HEK293 (cell line): ENCODE measurements around the gene TBK1.

Source experiments
- CTCF ChIA-PET: fragments of 350-600 bp; formaldehyde crosslinking; extraction: SDS; loops from one replicate; lab custom pipeline; 2021; ENCODE audit warnings: antibody characterized with exemption; lab: Yijun Ruan, JAX
- POLR2A ChIA-PET: fragments of 300-600 bp; formaldehyde crosslinking; extraction: SDS; loops from one replicate; lab custom pipeline; 2020; ENCODE audit warnings: antibody characterized with exemption, inconsistent platforms; lab: Yijun Ruan, JAX
- H3K27ac ChIP-seq: fragments of 200-500 bp; sonication (Bioruptor generic); 2 replicates; pipeline ENCODE4 v1.5.1; 2014; ENCODE audit warnings: low read depth, low read length, control low read depth, inconsistent platforms; ENCODE audit errors: extremely low read depth
- H3K36me3 ChIP-seq, 2 experiments: fragments of 200-500 bp in 1 of 2; sonication (Bioruptor generic) in 1 of 2; 1 replicate in 1 of 2; 2 replicates in 1 of 2; pipeline ENCODE4 v1.5.1; 2014 to 2017; ENCODE audit warnings: inconsistent platforms in 2 of 2, low read length in 2 of 2; ENCODE audit not compliant: control insufficient read depth in 2 of 2, insufficient read depth in 1 of 2
- H3K4me1 ChIP-seq: fragments of 200-500 bp; sonication (Bioruptor generic); 2 replicates; pipeline ENCODE4 v1.5.1; 2014; ENCODE audit warnings: mild to moderate bottlenecking, low read length, inconsistent platforms; ENCODE audit not compliant: control insufficient read depth, insufficient read depth
- H3K4me3 ChIP-seq: 2 replicates; pipeline ENCODE4 v1.5.1; 2011; ENCODE audit warnings: low read depth, mild to moderate bottlenecking, control low read depth, low read length, moderate library complexity
- H3K9me3 ChIP-seq: fragments of 200-500 bp; sonication (Bioruptor generic); 2 replicates; pipeline ENCODE4 v1.5.1; 2014; ENCODE audit warnings: low read depth, low read length, inconsistent platforms; ENCODE audit not compliant: control insufficient read depth, insufficient read depth
- GLI4 ChIP-seq: fragments of 450-650 bp; formaldehyde crosslinking; IDR thresholded peaks from 2 replicates; pipeline ENCODE4 v1.5.1; 2016; ENCODE audit warnings: missing biosample characterization, missing genetic modification characterization
- HOXA7 ChIP-seq: sonication (generic); formaldehyde crosslinking; IDR thresholded peaks from 2 replicates; pipeline ENCODE4 v1.8.1; 2022; ENCODE audit warnings: missing genetic modification reagents, borderline replicate concordance
- OVOL3 ChIP-seq: fragments of 450-650 bp; formaldehyde crosslinking; IDR thresholded peaks from 2 replicates; pipeline ENCODE4 v1.5.1; 2016; ENCODE audit warnings: missing biosample characterization, missing genetic modification characterization
- TRIM28 ChIP-seq: IDR thresholded peaks from 2 replicates; pipeline ENCODE4 v1.6.1; 2011; ENCODE audit warnings: low read length, control low read depth, borderline replicate concordance
- ZBTB21 ChIP-seq: fragments of 450-650 bp; formaldehyde crosslinking; IDR thresholded peaks from 2 replicates; pipeline ENCODE4 v1.5.1; 2017; ENCODE audit warnings: missing biosample characterization, missing genetic modification characterization
- ZBTB48 ChIP-seq: fragments of 450-650 bp; formaldehyde crosslinking; IDR thresholded peaks from 2 replicates; pipeline ENCODE4 v1.5.1; 2016; ENCODE audit warnings: missing biosample characterization, missing genetic modification characterization
- ZFP37 ChIP-seq: fragments of 450-650 bp; formaldehyde crosslinking; IDR thresholded peaks from 2 replicates; pipeline ENCODE4 v1.5.1; 2016; ENCODE audit warnings: missing biosample characterization, missing genetic modification characterization
- ZNF140 ChIP-seq: fragments of 450-650 bp; formaldehyde crosslinking; IDR thresholded peaks from 2 replicates; pipeline ENCODE4 v1.5.1; 2016; ENCODE audit warnings: missing biosample characterization, missing genetic modification characterization
- ZNF2 ChIP-seq: fragments of 450-650 bp; formaldehyde crosslinking; IDR thresholded peaks from 2 replicates; pipeline ENCODE4 v1.5.1; 2016; ENCODE audit warnings: missing biosample characterization, missing genetic modification characterization
- ZNF324 ChIP-seq: fragments of 450-650 bp; formaldehyde crosslinking; IDR thresholded peaks from 2 replicates; pipeline ENCODE4 v1.5.1; 2016; ENCODE audit warnings: missing biosample characterization, missing genetic modification characterization
- ZNF366 ChIP-seq: fragments of 450-650 bp; formaldehyde crosslinking; conservative IDR thresholded peaks from 2 replicates; pipeline ENCODE4 v1.5.1; 2016; ENCODE audit warnings: missing biosample characterization, missing genetic modification characterization
- ZNF391 ChIP-seq: fragments of 450-650 bp; formaldehyde crosslinking; IDR thresholded peaks from 2 replicates; pipeline ENCODE4 v1.5.1; 2016; ENCODE audit warnings: low read depth, missing biosample characterization, missing genetic modification characterization, borderline replicate concordance
- ZNF501 ChIP-seq: fragments of 450-650 bp; formaldehyde crosslinking; IDR thresholded peaks from 2 replicates; pipeline ENCODE4 v1.5.1; 2016; ENCODE audit warnings: missing biosample characterization, missing genetic modification characterization
- ZNF521 ChIP-seq: fragments of 450-650 bp; formaldehyde crosslinking; IDR thresholded peaks from 2 replicates; pipeline ENCODE4 v1.5.1; 2017; ENCODE audit warnings: missing biosample characterization, mild to moderate bottlenecking, missing genetic modification characterization
- ZNF558 ChIP-seq: fragments of 450-650 bp; formaldehyde crosslinking; IDR thresholded peaks from 2 replicates; pipeline ENCODE4 v1.5.1; 2016; ENCODE audit warnings: missing biosample characterization, missing genetic modification characterization
- ZNF596 ChIP-seq: fragments of 450-650 bp; IDR thresholded peaks from 2 replicates; pipeline ENCODE4 v1.5.0; 2018; ENCODE audit warnings: missing biosample characterization, mild to moderate bottlenecking, missing genetic modification characterization, moderate library complexity
- ZNF837 ChIP-seq: fragments of 450-650 bp; formaldehyde crosslinking; IDR thresholded peaks from 2 replicates; pipeline ENCODE4 v1.5.1; 2016; ENCODE audit warnings: missing biosample characterization, missing genetic modification characterization
- ZSCAN16 ChIP-seq: fragments of 450-650 bp; formaldehyde crosslinking; IDR thresholded peaks from 2 replicates; pipeline ENCODE4 v1.5.1; 2016; ENCODE audit warnings: missing biosample characterization, missing genetic modification characterization
- TF ChIP-seq, protein P1 (sequence below): fragments of 450-650 bp; formaldehyde crosslinking; IDR thresholded peaks from 2 replicates; pipeline ENCODE4 v1.5.1; 2016; ENCODE audit warnings: missing biosample characterization, missing genetic modification characterization
- TF ChIP-seq, protein P2 (sequence below): fragments of 450-650 bp; formaldehyde crosslinking; IDR thresholded peaks from 2 replicates; pipeline ENCODE4 v1.5.1; 2017; ENCODE audit warnings: missing biosample characterization, missing genetic modification characterization
- TF ChIP-seq, protein P3 (sequence below): fragments of 450-650 bp; formaldehyde crosslinking; conservative IDR thresholded peaks from 2 replicates; pipeline ENCODE4 v1.5.1; 2016; ENCODE audit warnings: low read depth, missing biosample characterization, missing genetic modification characterization
- TF ChIP-seq, protein P4 (sequence below): fragments of 450-650 bp; formaldehyde crosslinking; IDR thresholded peaks from 2 replicates; pipeline ENCODE4 v1.5.1; 2017; ENCODE audit warnings: missing biosample characterization, missing genetic modification characterization
- TF ChIP-seq, protein P5 (sequence below): sonication (generic); formaldehyde crosslinking; IDR thresholded peaks from 2 replicates; pipeline ENCODE4 v1.8.1; 2022; ENCODE audit warnings: mild to moderate bottlenecking, moderate library complexity, missing genetic modification reagents

Gene TBK1

DNA sequence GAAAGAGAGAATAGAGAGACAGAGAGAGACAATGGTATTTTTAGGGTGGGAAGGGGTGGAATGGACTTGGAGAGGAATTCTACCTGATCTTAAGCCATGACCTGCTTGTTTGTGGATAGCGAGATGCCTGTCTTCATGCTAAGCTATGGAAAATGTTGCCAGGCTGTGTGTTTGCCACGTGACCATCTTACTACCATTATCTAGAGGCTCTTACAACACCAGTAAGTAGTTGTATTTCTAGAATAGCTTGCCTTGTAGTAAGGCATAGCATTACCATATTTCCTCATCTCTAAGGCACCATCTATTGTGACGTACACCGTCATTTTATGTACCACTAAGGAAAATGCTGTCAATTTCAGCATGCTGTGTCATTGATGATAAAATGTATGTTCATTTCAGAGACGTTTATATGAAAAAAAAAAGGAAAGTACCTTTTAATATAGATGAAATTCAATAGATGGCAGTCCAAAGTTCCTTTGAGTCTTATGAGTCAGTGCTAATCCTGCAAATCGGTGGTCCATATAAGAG, 82.8 kb downstream of the TBK1 start:
- CTCF ChIA-PET, result interaction anchor here (0.7 to 3.1 kb wide), 2 partner anchors 14 to 81 kb away, joined by 3 to 10 read pairs; no protein-coding TSS in a partner anchor
- POLR2A ChIA-PET, result interaction anchor here (0.6 kb wide), 1 partner anchor 86 kb away, joined by 5 read pairs; no protein-coding TSS in a partner anchor
- TF ChIP-seq, protein P1, sequence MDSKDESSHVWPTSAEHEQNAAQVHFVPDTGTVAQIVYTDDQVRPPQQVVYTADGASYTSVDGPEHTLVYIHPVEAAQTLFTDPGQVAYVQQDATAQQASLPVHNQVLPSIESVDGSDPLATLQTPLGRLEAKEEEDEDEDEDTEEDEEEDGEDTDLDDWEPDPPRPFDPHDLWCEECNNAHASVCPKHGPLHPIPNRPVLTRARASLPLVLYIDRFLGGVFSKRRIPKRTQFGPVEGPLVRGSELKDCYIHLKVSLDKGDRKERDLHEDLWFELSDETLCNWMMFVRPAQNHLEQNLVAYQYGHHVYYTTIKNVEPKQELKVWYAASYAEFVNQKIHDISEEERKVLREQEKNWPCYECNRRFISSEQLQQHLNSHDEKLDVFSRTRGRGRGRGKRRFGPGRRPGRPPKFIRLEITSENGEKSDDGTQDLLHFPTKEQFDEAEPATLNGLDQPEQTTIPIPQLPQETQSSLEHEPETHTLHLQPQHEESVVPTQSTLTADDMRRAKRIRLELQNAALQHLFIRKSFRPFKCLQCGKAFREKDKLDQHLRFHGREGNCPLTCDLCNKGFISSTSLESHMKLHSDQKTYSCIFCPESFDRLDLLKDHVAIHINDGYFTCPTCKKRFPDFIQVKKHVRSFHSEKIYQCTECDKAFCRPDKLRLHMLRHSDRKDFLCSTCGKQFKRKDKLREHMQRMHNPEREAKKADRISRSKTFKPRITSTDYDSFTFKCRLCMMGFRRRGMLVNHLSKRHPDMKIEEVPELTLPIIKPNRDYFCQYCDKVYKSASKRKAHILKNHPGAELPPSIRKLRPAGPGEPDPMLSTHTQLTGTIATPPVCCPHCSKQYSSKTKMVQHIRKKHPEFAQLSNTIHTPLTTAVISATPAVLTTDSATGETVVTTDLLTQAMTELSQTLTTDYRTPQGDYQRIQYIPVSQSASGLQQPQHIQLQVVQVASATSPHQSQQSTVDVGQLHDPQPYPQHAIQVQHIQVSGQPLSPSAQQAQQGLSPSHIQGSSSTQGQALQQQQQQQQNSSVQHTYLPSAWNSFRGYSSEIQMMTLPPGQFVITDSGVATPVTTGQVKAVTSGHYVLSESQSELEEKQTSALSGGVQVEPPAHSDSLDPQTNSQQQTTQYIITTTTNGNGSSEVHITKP (tag by site-specific recombination), result no peak
- no peak for TF ChIP-seq ZNF501 (tag by site-specific recombination)
- TF ChIP-seq, protein P2, sequence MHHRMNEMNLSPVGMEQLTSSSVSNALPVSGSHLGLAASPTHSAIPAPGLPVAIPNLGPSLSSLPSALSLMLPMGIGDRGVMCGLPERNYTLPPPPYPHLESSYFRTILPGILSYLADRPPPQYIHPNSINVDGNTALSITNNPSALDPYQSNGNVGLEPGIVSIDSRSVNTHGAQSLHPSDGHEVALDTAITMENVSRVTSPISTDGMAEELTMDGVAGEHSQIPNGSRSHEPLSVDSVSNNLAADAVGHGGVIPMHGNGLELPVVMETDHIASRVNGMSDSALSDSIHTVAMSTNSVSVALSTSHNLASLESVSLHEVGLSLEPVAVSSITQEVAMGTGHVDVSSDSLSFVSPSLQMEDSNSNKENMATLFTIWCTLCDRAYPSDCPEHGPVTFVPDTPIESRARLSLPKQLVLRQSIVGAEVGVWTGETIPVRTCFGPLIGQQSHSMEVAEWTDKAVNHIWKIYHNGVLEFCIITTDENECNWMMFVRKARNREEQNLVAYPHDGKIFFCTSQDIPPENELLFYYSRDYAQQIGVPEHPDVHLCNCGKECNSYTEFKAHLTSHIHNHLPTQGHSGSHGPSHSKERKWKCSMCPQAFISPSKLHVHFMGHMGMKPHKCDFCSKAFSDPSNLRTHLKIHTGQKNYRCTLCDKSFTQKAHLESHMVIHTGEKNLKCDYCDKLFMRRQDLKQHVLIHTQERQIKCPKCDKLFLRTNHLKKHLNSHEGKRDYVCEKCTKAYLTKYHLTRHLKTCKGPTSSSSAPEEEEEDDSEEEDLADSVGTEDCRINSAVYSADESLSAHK (tag by site-specific recombination), result no peak
- TF ChIP-seq ZBTB21 (tag by site-specific recombination), result no peak
- no peak for TF ChIP-seq ZSCAN16 (tag by site-specific recombination)
- no peak for TF ChIP-seq HOXA7
- no peak for TF ChIP-seq ZFP37
- no peak for TF ChIP-seq ZNF324 (tag by site-specific recombination)
- TF ChIP-seq, all 188 proteins: peak for 0

DNA sequence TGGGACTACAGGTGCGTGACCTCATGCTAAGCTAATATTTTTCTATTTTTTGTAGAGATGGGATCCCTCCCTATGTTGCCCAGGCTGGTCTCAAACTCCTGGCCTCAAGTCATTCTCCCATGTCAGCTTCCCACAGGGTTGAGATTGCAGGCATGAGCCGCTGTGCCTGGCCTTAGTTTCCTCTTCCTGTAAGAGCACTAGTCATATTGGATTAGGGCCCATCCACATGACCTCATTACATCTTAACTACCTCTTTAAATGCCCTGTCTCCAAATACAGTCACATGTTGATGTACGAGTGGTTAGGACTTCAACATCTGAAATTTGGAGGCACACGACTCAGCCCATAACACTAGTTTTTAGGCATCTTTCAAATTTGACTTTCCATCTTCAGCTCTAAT, 86.2 kb downstream of the TBK1 start:
- Histone ChIP-seq H3K36me3 (no peaks in the 10 kb centered on the region), H3K27ac (no peak overlapping the region), H3K9me3 (no peaks in the 10 kb centered on the region), H3K4me1 (no peaks in the 10 kb centered on the region), H3K4me3 (no peak overlapping the region)
- CTCF ChIA-PET, result interaction anchor here (4.0 to 4.3 kb wide), 2 partner anchors 11 to 159 kb away, joined by 18 to 27 read pairs; no protein-coding TSS in a partner anchor
- POLR2A ChIA-PET, result no interaction called here
- TF ChIP-seq, protein P3, sequence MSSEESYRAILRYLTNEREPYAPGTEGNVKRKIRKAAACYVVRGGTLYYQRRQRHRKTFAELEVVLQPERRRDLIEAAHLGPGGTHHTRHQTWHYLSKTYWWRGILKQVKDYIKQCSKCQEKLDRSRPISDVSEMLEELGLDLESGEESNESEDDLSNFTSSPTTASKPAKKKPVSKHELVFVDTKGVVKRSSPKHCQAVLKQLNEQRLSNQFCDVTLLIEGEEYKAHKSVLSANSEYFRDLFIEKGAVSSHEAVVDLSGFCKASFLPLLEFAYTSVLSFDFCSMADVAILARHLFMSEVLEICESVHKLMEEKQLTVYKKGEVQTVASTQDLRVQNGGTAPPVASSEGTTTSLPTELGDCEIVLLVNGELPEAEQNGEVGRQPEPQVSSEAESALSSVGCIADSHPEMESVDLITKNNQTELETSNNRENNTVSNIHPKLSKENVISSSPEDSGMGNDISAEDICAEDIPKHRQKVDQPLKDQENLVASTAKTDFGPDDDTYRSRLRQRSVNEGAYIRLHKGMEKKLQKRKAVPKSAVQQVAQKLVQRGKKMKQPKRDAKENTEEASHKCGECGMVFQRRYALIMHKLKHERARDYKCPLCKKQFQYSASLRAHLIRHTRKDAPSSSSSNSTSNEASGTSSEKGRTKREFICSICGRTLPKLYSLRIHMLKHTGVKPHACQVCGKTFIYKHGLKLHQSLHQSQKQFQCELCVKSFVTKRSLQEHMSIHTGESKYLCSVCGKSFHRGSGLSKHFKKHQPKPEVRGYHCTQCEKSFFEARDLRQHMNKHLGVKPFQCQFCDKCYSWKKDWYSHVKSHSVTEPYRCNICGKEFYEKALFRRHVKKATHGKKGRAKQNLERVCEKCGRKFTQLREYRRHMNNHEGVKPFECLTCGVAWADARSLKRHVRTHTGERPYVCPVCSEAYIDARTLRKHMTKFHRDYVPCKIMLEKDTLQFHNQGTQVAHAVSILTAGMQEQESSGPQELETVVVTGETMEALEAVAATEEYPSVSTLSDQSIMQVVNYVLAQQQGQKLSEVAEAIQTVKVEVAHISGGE, result no peak
- TF ChIP-seq ZNF366, result no peak
- TF ChIP-seq ZBTB48 (tag by site-specific recombination), result no peak
- no peak for TF ChIP-seq ZNF837 (tag by site-specific recombination)
- TF ChIP-seq TRIM28, result no peak
- TF ChIP-seq GLI4 (tag by site-specific recombination), result no peak
- TF ChIP-seq OVOL3 (tag by site-specific recombination), result no peak
- no peak for TF ChIP-seq ZNF2
- TF ChIP-seq ZNF521, result no peak
- TF ChIP-seq, protein P4, sequence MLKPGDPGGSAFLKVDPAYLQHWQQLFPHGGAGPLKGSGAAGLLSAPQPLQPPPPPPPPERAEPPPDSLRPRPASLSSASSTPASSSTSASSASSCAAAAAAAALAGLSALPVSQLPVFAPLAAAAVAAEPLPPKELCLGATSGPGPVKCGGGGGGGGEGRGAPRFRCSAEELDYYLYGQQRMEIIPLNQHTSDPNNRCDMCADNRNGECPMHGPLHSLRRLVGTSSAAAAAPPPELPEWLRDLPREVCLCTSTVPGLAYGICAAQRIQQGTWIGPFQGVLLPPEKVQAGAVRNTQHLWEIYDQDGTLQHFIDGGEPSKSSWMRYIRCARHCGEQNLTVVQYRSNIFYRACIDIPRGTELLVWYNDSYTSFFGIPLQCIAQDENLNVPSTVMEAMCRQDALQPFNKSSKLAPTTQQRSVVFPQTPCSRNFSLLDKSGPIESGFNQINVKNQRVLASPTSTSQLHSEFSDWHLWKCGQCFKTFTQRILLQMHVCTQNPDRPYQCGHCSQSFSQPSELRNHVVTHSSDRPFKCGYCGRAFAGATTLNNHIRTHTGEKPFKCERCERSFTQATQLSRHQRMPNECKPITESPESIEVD (tag by site-specific recombination), result no peak
- no peak for TF ChIP-seq ZNF391 (tag by site-specific recombination)
- TF ChIP-seq ZNF558 (tag by site-specific recombination), result no peak
- TF ChIP-seq, protein P5, sequence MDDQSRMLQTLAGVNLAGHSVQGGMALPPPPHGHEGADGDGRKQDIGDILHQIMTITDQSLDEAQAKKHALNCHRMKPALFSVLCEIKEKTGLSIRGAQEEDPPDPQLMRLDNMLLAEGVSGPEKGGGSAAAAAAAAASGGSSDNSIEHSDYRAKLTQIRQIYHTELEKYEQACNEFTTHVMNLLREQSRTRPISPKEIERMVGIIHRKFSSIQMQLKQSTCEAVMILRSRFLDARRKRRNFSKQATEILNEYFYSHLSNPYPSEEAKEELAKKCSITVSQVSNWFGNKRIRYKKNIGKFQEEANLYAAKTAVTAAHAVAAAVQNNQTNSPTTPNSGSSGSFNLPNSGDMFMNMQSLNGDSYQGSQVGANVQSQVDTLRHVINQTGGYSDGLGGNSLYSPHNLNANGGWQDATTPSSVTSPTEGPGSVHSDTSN (CRISPR knock-in tag), result no peak
- TF ChIP-seq ZNF140 (tag by site-specific recombination), result no peak
- no peak for TF ChIP-seq ZNF596

More for the DNA sequence above, 82.8 kb downstream of the TBK1 start:
- Histone ChIP-seq H3K27ac (no peak overlapping the region), H3K36me3 (no peaks in the 10 kb centered on the region), H3K4me1 (no peaks in the 10 kb centered on the region), H3K4me3 (no peak overlapping the region), H3K9me3 (no peaks in the 10 kb centered on the region)
